Upper lobe of right lung (tissue), 1 donor: ENCODE data around the gene PLEKHO2. TPM values are rescaled to one million over a fixed set of nuclear protein-coding genes. Genes with fewer than 3 reads are reported as not detected.

Experiments used
- ATAC-seq: fragments of 200-7000 bp; cut with Tn5 transposase; one replicate; pipeline ENCODE4 v1.9.1; 2020; ENCODE audit warnings: mild to moderate bottlenecking, moderate library complexity
- DNase-seq: peaks from one replicate; pipeline ENCODE4 v3.0.0-alpha.2; 2020
- H3K27ac ChIP-seq: fragments of 200-600 bp; one replicate; pipeline ENCODE4 v1.8.0; 2022
- H3K27me3 ChIP-seq: fragments of 200-600 bp; one replicate; pipeline ENCODE4 v1.8.0; 2022; ENCODE audit warnings: mild to moderate bottlenecking
- H3K36me3 ChIP-seq: fragments of 200-600 bp; one replicate; pipeline ENCODE4 v1.8.0; 2022
- H3K4me1 ChIP-seq: fragments of 200-600 bp; one replicate; pipeline ENCODE4 v1.8.0; 2022
- H3K4me3 ChIP-seq: fragments of 200-600 bp; one replicate; pipeline ENCODE4 v1.8.0; 2022; ENCODE audit warnings: mild to moderate bottlenecking
- H3K9me3 ChIP-seq: fragments of 200-600 bp; one replicate; pipeline ENCODE4 v1.8.0; 2022
- CTCF ChIP-seq: fragments of 200-600 bp; IDR thresholded peaks from one replicate; pipeline ENCODE4 v1.8.0; 2022; ENCODE audit warnings: antibody characterized with exemption
- intact Hi-C: fragments of 100-400 bp; cut with DNase I; formaldehyde crosslinking; loops from one replicate; pipeline ENCODE4 v1.11.0; 2022
- total RNA-seq: library from RNA; stranded (reverse); fragmentation: NEBNext Ultra II Directional; extraction: Animal tissue kit (Norgen Biotek cat#: 25700); gene quantifications from one replicate; pipeline ENCODE4 v1.2.1, GENCODE V29; 2021
- donor health status: DM: no; HTN: yes; CAD: no; lungs with severe emphysema.

The PLEKHO2 gene
- total RNA-seq, 1 donor from 2014 or later = 62.8 TPM

GRCh38 chr15:64892847-64893403, 51.2 kb downstream of the PLEKHO2 start:
- DNase-seq = no peak
- Histone ChIP-seq H3K4me1 (peaks cover 59% of the 10 kb centered on the region), H3K9me3 (no peaks in the 10 kb centered on the region), H3K27me3 (no peaks in the 10 kb centered on the region), H3K4me3 (peak overlapping the region; percentile 35), H3K36me3 (no peaks in the 10 kb centered on the region), H3K27ac (peak overlapping the region; percentile 91)
- ATAC-seq = peak; percentile 35
- intact Hi-C loops = no loop called here
- TF ChIP-seq CTCF = no peak

GRCh38 chr15:64893481-64894394, 52.0 kb downstream of the PLEKHO2 start:
- ATAC-seq (peak; percentile 83), DNase-seq (peak; percentile 95)
- no peaks in the 10 kb centered on the region for H3K36me3 ChIP-seq
- H3K9me3 ChIP-seq = no peaks in the 10 kb centered on the region
- intact Hi-C loops = no loop called here
- no peak for TF ChIP-seq CTCF
- no peaks in the 10 kb centered on the region for H3K27me3 ChIP-seq
- peak overlapping the region; percentile 35 for H3K4me3 ChIP-seq
- H3K27ac ChIP-seq = peak overlapping the region; percentile 91
- peaks cover 63% of the 10 kb centered on the region for H3K4me1 ChIP-seq

GRCh38 chr15:64894395-64895056, 52.8 kb downstream of the PLEKHO2 start:
- DNase-seq (no peak), ATAC-seq (peak; percentile 4)
- Histone ChIP-seq H3K27me3 (no peaks in the 10 kb centered on the region), H3K27ac (peak overlapping the region; percentile 91), H3K36me3 (no peaks in the 10 kb centered on the region), H3K9me3 (no peaks in the 10 kb centered on the region), H3K4me3 (peak overlapping the region; percentile 36), H3K4me1 (peaks cover 66% of the 10 kb centered on the region)
- TF ChIP-seq CTCF = no peak
- intact Hi-C loops = no loop called here

- intact Hi-C loops = no loop called here
- H3K36me3 ChIP-seq = no peaks in the 10 kb centered on the region
- H3K9me3 ChIP-seq = no peaks in the 10 kb centered on the region
- H3K27me3 ChIP-seq = no peaks in the 10 kb centered on the region
- peak overlapping the region; percentile 91 for H3K27ac ChIP-seq
- H3K4me3 ChIP-seq = peak overlapping the region; percentile 36
- TF ChIP-seq CTCF = no peak
- no peak for DNase-seq
- peak; percentile 47 for ATAC-seq
- H3K4me1 ChIP-seq = peaks cover 66% of the 10 kb centered on the region
Observed at GRCh38 chr15:64895285-64896065, 53.8 kb downstream of the PLEKHO2 start.

GRCh38 chr15:64896371-64897069, 54.8 kb downstream of the PLEKHO2 start:
- no peak for ATAC-seq
- TF ChIP-seq CTCF = no peak
- H3K4me1 ChIP-seq = peaks cover 64% of the 10 kb centered on the region
- no peaks in the 10 kb centered on the region for H3K27me3 ChIP-seq
- intact Hi-C loops = no loop called here
- H3K4me3 ChIP-seq = no peak overlapping the region
- H3K36me3 ChIP-seq = no peaks in the 10 kb centered on the region
- H3K9me3 ChIP-seq = peaks cover 5% of the 10 kb centered on the region
- no peak for DNase-seq
- H3K27ac ChIP-seq = peak overlapping the region; percentile 91
